ENCODE results near the gene GALNT17.

GRCh38 chr7:71735961-71736556 lies 604.1 kb downstream of the GALNT17 start:
- TF ChIP-seq POLR2A (IDR thresholded peaks at IDR 0.05) (no peak), POLR2AphosphoS5 (IDR thresholded peaks at IDR 0.05) (no peak)

Measured in prostate gland (tissue), 1 donor.